MCF 10A (cell line): ENCODE results near the gene CDH12. TPM values are rescaled to one million over a fixed set of nuclear protein-coding genes. Genes with fewer than 3 reads are reported as not detected.

Experiments
- BruUV-seq: library from RNA; stranded (reverse); fragments of 400-500 nt; replicated peaks from 2 replicates; lab custom pipeline; 2021; lab: Mats Ljungman, UMichigan
- CTCF ChIA-PET: fragments of 300-600 bp; sonication (Branson Sonifier 250); formaldehyde crosslinking; extraction: SDS; loops from one replicate; lab custom pipeline; 2021; ENCODE audit warnings: antibody characterized with exemption, inconsistent platforms; lab: Yijun Ruan, JAX
- POLR2A ChIA-PET: fragments of 300-600, 350-650 bp; sonication (Branson Sonifier 250); formaldehyde crosslinking; extraction: SDS; loops from one replicate; lab custom pipeline; 2020; ENCODE audit warnings: antibody characterized with exemption, inconsistent platforms; lab: Yijun Ruan, JAX
- DNase-seq: peaks from one replicate; pipeline ENCODE4 v3.0.0-alpha.2; 2018; ENCODE audit not compliant: unreplicated experiment
- H3K27ac Mint-ChIP-seq: one replicate; pipeline ENCODE4 v1.8.0; 2022; ENCODE audit warnings: mild to moderate bottlenecking, low read depth, mixed read lengths; ENCODE audit not compliant: unreplicated experiment
- H3K27me3 Mint-ChIP-seq: one replicate; pipeline ENCODE4 v1.8.0; 2022; ENCODE audit warnings: mixed read lengths; ENCODE audit not compliant: insufficient read depth, unreplicated experiment
- H3K36me3 Mint-ChIP-seq: one replicate; pipeline ENCODE4 v1.8.0; 2022; ENCODE audit warnings: mild to moderate bottlenecking, moderate library complexity, mixed read lengths; ENCODE audit not compliant: insufficient read depth, unreplicated experiment
- H3K4me1 Mint-ChIP-seq: one replicate; pipeline ENCODE4 v1.8.0; 2022; ENCODE audit warnings: mixed read lengths; ENCODE audit not compliant: insufficient read depth, unreplicated experiment
- H3K4me3 Mint-ChIP-seq: one replicate; pipeline ENCODE4 v1.8.0; 2022; ENCODE audit warnings: mild to moderate bottlenecking, moderate library complexity, mixed read lengths; ENCODE audit not compliant: unreplicated experiment
- H3K9me3 Mint-ChIP-seq: one replicate; pipeline ENCODE4 v1.8.0; 2022; ENCODE audit warnings: mixed read lengths; ENCODE audit not compliant: unreplicated experiment
- intact Hi-C: fragments of 100-400 bp; cut with micrococcal nuclease; formaldehyde crosslinking; loops from 2 replicates; pipeline ENCODE4 v1.14.1; 2022
- total RNA-seq: library from RNA; stranded (reverse); gene quantifications from 2 replicates; pipeline ENCODE4 v1.2.3, GENCODE V29; 2022
- TF ChIP-seq, protein P1 (sequence below): fragments of 200-600 bp; IDR thresholded peaks from one replicate; pipeline ENCODE4 v1.8.0; 2022; ENCODE audit warnings: antibody characterized with exemption, mild to moderate bottlenecking; ENCODE audit not compliant: unreplicated experiment

CDH12 gene
- total RNA-seq, 1 experiment from 2014 or later = not detected

DNA sequence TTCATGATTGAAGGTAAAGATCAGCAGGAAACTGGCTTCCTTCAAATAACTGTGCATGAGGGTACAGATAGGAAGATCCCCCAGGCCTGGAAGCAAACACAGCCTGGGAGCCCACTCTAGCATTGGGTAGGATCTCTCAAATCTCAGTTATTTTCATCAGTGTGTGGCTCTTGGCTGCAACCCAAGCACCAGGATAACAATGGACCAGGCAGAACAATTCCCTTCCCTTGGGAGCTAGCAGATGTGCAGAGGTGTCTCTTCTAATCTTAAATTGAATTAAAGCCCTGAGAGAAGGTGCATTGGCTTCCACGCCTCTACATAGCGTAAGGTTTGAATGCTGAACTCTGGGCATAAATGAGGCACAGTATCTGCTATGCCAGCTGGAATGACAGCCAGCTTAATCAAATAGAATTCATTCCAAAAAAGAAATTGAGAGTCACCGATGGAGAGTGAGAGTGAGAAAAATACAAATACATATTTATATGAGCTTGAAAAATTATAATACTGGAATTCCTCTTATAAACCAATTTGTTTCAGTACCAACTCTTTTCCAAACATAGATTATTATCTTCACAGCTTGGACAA lies 957.3 kb downstream of the CDH12 start:
- BruUV-seq = no TSS peak
- ChIA-PET POLR2A (interaction anchor here (0.6 to 1.6 kb wide), 3 partner anchors 9 to 78 kb away, joined by 3 to 4 read pairs (median 3); no protein-coding TSS in a partner anchor), CTCF (interaction anchor here (1.6 kb wide), 1 partner anchor 16 kb away, joined by 3 read pairs; no protein-coding TSS in a partner anchor)
- Mint-ChIP-seq H3K36me3 (no peaks in the 10 kb centered on the region), H3K9me3 (no peaks in the 10 kb centered on the region), H3K27me3 (no peaks in the 10 kb centered on the region), H3K4me1 (peaks cover 6% of the 10 kb centered on the region), H3K27ac (no peak overlapping the region), H3K4me3 (no peak overlapping the region)
- intact Hi-C loops = no loop called here
- TF ChIP-seq, protein P1, sequence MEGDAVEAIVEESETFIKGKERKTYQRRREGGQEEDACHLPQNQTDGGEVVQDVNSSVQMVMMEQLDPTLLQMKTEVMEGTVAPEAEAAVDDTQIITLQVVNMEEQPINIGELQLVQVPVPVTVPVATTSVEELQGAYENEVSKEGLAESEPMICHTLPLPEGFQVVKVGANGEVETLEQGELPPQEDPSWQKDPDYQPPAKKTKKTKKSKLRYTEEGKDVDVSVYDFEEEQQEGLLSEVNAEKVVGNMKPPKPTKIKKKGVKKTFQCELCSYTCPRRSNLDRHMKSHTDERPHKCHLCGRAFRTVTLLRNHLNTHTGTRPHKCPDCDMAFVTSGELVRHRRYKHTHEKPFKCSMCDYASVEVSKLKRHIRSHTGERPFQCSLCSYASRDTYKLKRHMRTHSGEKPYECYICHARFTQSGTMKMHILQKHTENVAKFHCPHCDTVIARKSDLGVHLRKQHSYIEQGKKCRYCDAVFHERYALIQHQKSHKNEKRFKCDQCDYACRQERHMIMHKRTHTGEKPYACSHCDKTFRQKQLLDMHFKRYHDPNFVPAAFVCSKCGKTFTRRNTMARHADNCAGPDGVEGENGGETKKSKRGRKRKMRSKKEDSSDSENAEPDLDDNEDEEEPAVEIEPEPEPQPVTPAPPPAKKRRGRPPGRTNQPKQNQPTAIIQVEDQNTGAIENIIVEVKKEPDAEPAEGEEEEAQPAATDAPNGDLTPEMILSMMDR = no peak
- DNase-seq = no peak

DNA sequence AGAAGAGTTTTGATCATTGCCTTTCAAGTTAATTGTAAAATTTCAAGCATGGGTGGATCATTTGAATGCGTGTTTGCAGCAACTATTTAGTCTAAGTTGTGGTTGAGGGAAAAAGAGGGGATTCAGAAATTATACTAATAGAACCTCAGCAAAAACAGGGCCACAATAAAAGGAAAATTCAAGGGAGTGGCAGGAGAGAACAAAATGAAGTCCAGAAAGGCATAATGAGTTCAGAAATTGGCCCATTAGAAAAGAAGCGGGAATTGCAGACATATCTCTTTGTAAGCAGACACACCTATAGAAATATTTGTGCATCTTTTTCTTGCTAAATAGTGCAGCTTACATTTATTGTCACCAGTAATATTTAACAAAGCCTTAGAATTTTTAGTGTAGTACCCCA lies 960.0 kb downstream of the CDH12 start:
- H3K27me3 Mint-ChIP-seq = no peaks in the 10 kb centered on the region
- ChIA-PET POLR2A (no interaction called here), CTCF (no interaction called here)
- no TSS peak for BruUV-seq
- TF ChIP-seq, protein P1 = no peak
- no peak for DNase-seq
- H3K4me3 Mint-ChIP-seq = no peak overlapping the region
- H3K4me1 Mint-ChIP-seq = no peaks in the 10 kb centered on the region
- H3K36me3 Mint-ChIP-seq = no peaks in the 10 kb centered on the region
- intact Hi-C loops = no loop called here
- no peaks in the 10 kb centered on the region for H3K9me3 Mint-ChIP-seq
- no peak overlapping the region for H3K27ac Mint-ChIP-seq

- intact Hi-C loops = no loop called here
- BruUV-seq = no TSS peak
- CTCF ChIA-PET = interaction anchor here (0.7 to 0.8 kb wide), 2 partner anchors 20 to 42 kb away, joined by 3 read pairs; no protein-coding TSS in a partner anchor
Observed at GRCh38 chr5:21889581-21889980, 963.6 kb downstream of the CDH12 start.

DNA sequence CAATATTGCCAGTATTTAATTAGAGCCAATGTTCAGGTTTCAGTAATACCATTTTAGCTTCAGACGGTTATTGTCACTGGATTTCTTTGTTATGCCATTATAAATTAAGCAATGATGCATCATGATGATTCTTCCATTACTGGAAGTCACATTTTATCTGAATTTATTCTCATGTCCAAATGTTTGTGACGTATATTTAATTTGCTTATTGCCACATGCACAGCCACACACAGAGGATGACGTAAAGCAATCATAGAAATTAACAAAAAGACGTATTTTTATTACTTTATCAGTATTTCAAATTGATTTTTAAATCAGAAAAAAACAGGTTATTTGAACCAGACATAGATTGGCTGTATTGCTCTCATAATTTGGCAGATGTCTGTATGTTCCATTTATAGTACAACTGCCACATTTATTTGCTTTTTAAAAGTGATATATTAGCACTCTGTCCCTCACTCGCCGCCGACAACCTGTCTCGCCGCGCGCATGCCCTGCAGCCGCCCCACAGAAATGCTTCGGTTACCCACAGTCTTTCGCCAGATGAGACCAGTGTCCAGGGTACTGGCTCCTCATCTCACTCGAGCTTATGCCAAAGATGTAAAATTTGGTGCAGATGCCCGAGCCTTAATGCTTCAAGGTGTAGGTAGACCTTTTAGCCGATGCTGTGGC lies 970.9 kb downstream of the CDH12 start:
- TF ChIP-seq, protein P1 = no peak
- intact Hi-C loops = no loop called here
- Mint-ChIP-seq H3K27me3 (no peaks in the 10 kb centered on the region), H3K9me3 (no peaks in the 10 kb centered on the region), H3K4me3 (no peak overlapping the region), H3K27ac (no peak overlapping the region), H3K4me1 (no peaks in the 10 kb centered on the region), H3K36me3 (no peaks in the 10 kb centered on the region)
- no peak for DNase-seq
- no TSS peak for BruUV-seq
- CTCF ChIA-PET = no interaction called here
- POLR2A ChIA-PET = no interaction called here

More at GRCh38 chr5:21889581-21889980, 963.6 kb downstream of the CDH12 start:
- Mint-ChIP-seq H3K27ac (no peak overlapping the region), H3K36me3 (no peaks in the 10 kb centered on the region), H3K27me3 (no peaks in the 10 kb centered on the region), H3K4me3 (no peak overlapping the region), H3K4me1 (no peaks in the 10 kb centered on the region), H3K9me3 (no peaks in the 10 kb centered on the region)
- POLR2A ChIA-PET = interaction anchor here (0.6 kb wide), 1 partner anchor 1693 kb away, joined by 4 read pairs; no protein-coding TSS in a partner anchor
- TF ChIP-seq, protein P1 = no peak
- no peak for DNase-seq
